ENCODE data around the gene INCA1.
A peak's percentile ranks its signal among the peaks of the same experiment; 100 is the strongest.
"Not testable (repeated sequence)": the region's sequence is repeated elsewhere in the genome, so short reads cannot be mapped to it uniquely, and the experiment has no call there.

The INCA1 gene, protein sequence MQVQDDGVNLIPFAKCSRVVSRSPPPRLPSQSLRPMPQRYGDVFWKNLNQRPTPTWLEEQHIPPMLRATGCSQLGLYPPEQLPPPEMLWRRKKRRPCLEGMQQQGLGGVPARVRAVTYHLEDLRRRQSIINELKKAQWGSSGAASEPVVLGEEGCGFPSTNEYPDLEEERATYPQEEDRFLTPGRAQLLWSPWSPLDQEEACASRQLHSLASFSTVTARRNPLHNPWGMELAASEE

DNA sequence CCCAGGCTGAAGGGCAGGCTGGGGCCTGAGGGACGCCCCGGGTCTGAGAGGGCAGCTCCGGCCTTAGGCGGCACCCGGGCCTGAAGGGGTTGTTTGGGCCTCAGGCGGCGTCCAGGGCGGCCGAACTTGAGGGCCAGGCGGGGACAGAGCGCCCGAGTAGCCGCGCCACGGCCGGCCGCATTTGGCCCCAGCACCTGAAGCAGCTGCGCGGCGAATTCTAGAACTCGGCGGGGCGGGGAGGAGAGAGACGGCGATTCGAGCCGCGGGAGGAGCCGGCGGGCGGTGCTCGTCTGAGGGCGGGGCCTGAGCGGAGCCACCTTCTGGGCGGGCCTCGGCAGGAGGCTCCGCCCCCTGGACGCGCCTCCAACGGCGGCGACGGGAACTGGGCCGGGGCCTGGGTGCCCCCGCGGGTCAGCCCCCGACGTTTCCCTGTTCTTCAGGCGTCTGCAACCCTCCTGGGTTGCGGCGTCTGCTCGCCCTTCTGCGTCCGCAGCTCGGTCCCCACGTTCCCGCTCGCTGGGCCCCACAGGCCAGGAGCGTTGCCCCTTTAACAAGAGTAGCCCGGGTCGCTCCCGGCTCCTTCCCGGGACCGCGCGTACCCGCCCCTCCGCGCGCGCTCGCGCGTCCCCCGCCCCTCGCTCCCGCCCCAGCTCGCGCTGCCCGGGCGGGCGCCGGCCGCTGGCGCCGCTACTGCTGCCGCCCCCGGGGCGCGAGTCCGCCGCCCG is at the start of gene INCA1, which contains the start of gene KIF1C:
Gene INCA1, minus strand, starts transcription at position 221 of the 725 bp plus-strand sequence. CDS start 3,085 bp downstream, outside the sequence.
Gene KIF1C, plus strand, starts transcription at position 649 of the 725 bp plus-strand sequence. CDS start 2,297 bp downstream, outside the sequence.
- peak; percentile 90 for DNase-seq

DNA sequence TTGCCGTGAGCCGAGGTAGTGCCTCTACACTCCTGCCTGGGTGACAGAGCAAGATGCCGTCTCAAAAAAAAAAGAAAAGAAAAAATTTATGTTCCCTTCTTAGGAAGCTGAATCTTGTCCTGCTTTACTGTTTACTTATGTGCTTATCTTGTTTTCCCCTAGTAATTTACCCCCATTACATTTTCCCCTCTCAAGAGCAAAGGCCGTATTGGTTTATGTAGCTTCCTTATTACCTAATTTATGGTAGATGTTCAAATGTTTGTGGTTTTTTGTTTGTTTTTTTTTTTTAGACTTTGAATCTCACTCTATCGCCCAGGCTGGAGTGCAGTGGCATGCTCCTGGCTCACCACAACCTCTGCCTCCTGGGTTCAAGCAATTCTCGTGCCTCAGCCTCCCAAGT is 48.2 kb upstream of the INCA1 start:
- DNase-seq, result no peak

DNA sequence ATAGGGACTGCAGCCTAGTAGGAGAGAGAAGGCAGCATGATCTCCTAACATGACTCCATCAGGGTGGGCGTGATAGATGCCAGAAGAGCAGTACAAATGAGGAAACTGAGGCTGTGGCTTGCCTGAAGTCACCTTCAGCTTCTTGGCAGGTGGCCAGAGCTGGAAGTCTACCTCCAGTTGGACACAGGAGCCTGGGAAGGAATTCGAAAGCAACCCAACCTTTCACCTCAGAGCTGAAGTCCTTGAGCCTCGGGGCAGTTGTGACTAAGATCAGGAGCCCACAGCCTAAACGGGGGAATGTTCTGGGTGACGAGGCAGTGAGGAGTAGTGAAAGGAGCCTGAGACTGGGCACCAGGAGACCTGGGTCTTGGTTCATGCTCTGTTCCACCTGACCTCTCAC is 47.3 kb upstream of the INCA1 start:
- no peak for DNase-seq

DNA sequence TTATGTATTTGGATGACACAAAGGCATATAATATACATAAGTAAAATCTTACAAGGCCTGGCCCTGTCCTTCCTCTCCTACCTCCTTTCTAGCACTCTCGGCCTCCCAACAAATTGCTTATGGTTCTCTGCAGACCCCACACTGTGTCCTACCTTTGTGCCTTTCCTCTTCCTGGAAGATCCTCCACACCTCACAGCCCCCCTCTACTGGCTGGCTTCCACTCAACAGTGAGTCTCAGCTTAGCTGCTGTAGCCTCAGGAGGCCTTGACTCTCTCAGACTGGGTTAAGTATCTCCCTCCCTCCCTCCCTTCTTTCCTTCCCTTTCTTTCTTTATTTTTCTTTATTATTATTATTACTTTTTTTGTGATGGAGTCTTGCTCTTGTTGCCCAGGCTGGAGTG is 46.2 kb upstream of the INCA1 start:
- no peak for DNase-seq

DNA sequence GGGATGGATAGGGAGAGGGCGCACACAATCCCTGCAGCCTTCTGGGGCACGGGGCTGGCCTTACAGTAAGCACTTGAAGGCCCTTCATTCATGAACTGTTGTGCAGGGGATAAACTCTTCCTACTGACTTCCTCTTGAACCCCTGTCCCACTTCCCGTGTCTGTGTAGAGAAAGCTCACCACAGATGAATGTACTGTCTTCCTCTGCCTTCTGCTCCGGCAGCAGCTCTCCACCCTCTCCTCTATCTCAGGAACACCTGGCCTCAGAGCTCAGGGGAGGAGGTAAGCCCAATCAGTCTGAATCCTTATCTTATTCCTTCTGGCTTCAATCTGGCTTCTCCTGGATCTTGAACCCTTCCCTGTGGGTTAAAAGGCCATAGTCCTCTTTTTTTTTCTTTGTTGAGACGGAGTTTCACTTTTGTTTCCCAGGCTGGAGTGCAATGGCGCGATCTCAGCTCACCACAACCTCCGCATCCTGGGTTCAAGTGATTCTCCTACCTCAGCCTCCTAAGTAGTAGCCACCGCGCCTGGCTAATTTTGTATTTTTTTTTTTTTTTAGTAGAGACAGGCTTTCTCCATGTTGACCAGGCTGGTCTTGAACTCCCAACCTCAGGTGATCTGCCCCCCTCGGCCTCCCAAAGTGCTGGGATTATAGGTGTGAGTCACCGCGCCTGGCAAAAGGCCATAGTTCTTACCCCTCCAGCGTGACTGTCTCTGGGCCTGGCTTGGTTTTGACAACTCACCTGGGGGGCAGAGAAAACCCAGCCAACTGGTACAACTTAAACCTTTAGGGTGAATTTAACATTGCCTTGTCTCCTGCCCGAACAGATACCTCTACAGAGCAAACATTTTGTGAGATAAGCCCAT is 45.1 kb upstream of the INCA1 start:
- DNase-seq, result no peak

DNA sequence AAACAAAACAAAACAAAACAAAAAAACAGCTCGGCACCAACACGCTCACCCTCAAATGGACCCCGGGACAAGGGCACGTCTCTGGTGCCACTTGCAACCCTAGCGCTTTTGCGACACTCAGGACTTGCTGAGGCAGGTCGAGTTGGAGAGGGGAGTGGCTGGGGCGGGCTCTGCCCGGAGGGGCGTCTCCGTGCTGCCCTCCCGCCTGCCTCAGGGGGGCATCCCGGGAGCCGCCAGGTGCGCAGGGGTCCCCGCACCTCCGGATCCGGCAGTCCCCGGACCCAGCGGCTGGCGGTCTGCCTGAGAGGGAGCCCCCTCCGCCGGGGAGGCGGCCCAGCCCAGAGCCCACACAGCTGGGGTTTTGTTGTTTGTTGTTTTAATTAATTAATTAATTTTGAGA is 38.0 kb upstream of the INCA1 start, which contains the start of gene SLC52A1:
Gene SLC52A1, minus strand, starts transcription at position 112 of the 400 bp plus-strand sequence. CDS start 820 bp downstream, outside the sequence.
- DNase-seq, result no peak

DNA sequence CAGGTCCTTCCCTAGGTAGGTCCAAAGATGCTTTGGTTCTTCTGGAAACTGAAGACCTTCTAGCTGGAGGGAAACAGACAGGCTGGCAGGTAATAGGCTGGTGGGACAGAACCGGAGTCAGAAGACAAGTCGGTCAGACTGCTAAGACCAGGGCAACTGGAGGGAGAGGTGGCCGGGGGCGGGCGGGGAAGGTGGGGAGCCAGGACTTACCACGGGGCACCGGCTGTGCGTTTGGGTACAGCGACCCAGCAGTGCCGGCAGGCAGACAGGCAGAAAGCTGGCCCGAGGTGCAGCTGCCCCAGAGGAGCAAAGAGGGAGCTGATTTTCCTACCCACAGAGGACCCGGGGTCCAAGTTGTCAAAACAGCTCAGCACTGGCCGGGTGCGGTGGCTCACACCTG is 37.3 kb upstream of the INCA1 start:
- DNase-seq, result no peak

DNA sequence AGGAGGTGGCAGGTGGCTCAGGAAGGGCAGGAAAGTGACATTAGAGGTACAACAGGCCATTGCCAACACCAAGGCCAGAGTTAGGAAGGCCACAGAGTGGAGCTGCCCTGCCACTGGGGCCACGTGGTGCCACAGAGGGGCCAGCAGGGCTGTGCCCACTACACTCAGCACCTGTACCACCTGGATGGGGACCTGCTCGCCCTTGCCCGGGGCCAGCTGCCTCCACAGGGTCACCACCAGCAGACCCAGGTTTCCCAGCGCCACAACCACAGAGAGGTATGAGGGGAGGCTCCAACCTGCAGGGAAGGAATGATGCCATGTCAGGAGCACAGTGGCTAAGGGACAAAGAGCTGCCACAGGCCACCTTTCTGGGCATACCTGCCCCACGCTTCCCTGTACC is 36.7 kb upstream of the INCA1 start:
- DNase-seq, result no peak

DNA sequence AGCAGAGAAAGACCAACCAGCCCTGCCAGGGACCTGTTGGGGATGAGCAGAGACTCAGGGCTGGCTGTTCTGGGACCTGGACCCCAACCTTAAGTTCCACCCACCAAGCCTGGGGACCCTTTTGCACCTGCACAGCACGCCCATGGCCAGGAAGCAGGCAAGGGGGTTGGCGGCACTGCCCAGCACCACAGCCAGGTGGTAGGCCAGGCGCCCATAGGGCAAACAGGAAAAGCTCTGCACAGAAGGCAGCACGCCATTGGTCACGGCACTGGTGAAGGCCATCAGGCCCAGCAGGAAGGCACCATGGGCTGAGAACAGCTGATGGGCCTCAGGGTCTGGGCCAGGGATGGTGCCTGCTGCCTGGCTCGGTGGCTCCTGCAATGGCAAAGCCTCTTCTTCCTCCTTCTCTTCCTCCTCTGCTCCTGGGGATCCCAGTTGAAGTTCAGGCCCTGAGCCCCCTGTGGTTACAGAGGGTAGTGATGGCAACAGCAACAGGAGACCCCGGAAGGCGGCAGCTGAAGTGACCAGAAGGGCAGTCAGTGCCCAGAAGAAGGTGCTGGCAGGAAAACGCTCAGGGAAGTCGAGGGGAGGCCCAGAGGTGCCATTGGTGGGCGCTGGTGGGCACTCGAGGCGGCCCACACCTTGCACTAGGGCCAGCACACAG is 36.2 kb upstream of the INCA1 start:
- DNase-seq, result no peak

DNA sequence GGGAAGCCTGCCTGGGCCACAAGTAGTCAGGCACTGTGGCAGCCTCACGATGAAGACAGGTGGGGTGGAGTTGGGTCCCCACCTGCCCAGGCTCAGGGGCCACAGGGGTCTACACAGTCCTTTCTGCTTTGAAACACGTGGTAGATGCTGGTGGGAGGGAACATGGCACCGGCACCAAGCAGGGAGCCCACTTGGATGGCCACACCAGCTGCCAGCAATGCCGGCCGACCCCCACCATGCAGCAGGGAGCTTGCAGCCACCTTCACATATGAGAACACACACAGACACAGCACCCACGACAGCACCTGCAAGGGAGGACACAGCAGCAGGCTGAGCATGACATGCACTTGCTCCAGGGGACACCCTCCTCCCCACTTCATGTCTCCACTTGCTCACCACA is 35.5 kb upstream of the INCA1 start:
- no peak for DNase-seq

DNA sequence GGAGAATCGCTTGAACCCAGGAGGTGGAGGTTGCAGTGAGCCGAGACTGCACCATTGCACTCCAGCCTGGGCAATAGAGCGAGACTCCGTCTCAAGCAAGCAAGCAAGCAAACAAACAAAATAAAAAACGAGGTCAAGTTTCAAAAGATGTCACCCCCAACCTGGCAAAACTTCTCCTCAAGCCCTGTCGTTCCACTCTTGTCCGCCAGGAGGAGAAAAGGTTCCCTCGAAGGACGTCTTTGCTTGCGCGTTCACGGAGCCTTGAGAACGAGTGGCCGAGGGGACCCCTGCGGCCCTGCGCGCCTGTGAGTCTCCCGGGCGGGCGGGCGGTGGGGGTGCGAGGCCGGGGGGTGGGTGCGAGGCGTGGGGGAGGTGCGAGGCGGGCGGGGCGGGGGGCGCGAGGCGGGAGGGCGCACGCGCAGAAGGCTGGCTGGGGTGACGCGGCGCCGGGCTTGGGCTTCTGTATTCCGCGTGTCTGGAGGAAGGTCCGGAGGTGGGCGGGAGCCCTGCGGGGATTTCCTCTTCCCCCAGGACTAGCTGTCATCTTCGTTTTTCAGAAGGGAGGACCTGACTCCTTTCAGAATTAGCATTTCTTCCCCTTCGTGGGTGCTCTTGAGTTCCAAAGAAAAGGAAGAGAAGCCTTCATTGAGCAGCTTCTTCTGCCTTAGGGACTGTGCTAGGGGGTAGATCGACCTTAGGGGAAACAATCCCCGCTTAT is 34.2 kb upstream of the INCA1 start:
- DNase-seq, result peak; percentile 85

DNA sequence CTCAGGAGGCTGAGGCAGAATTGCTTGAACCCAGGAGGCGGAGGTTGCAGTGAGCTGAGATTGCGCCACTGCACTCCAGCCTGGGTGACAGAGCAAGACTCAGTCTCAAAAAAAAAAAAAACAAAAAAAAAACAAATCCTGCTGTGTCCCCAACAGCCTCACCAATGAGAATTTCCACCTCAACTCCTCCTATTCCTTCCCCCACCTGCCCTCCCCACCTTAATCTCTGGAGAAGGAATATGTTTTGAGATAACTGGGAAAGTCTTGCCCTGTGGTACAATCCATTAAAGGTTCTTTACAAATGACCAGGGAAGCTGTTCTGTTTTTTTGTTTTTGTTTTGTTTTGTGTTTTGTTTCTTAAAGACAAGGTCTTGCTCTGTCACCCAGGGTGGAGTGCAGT is 32.8 kb upstream of the INCA1 start:
- not testable (repeated sequence) for DNase-seq

DNA sequence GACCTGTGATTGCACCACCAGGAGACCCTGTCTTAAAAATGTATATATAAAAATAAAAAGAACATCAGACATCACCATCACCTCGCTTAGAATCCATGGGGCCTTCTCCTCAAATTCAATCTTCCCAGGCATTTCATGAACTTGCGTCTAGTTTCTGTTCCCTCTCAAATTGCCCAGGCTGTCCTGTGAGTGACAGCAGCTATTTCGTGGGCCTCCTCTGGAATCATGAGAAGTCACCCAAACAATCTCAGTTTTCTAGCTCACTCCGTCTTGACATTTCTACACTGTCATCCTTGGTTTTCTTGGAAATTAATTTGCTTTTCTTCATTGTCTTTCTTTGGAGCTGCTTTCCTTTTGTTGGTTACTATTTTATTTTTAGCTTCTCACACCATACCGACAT is 30.6 kb upstream of the INCA1 start:
- DNase-seq, result no peak

DNA sequence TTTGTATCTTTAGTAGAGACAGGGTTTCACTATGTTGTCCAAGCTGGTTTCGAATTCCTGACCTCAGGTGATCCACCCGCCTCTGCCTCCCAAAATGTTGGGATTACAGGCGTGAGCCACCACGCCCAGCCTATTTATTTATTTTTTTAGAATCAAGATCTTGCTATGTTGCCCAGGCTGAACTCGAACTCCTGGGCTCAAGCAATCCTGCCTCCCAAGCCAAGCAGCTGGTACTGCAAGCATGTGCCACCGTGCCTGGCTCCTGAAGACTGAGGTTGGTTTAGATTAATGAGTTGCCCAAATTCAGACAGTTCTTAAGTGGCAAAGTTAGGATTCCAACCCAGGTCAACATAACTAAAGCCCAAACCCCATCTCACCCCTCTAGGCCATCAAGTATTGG is 30.0 kb upstream of the INCA1 start:
- DNase-seq, result no peak

DNA sequence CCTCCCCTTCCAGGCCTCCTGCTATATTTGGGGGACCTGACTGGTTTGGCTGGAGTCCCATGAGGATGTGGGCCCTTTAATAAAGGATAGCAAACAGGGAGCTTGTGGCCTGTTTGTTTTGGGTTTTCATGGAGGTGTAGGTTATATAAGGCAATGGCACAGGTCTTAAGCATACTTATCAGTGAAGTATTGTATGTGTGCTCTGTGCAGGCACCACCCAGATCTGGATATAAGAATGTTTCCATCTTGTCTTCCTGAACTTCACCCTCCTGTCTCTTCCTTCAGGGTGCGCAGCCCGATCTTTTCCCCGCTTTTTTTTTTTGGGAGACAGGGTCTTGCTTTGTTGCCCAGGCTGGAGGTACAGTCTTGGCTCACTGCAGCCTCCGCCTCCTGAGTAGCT is 27.3 kb upstream of the INCA1 start:
- DNase-seq, result no peak

DNA sequence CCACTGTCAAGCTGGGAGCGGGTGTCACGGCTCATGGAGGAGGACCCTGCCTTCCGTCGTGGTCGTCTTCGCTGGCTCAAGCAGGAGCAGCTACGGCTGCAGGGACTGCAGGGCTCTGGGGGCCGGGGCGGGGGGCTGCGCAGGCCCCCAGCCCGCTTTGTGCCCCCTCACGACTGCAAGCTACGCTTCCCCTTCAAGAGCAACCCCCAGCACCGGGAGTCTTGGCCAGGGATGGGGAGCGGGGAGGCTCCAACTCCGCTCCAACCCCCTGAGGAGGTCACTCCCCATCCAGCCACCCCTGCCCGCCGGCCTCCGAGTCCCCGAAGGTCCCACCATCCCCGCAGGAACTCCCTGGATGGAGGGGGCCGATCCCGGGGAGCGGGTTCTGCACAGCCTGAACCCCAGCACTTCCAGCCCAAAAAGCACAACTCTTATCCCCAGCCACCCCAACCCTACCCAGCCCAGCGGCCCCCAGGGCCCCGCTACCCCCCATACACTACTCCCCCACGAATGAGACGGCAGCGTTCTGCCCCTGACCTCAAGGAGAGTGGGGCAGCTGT is 26.3 kb upstream of the INCA1 start:
- no peak for DNase-seq

DNA sequence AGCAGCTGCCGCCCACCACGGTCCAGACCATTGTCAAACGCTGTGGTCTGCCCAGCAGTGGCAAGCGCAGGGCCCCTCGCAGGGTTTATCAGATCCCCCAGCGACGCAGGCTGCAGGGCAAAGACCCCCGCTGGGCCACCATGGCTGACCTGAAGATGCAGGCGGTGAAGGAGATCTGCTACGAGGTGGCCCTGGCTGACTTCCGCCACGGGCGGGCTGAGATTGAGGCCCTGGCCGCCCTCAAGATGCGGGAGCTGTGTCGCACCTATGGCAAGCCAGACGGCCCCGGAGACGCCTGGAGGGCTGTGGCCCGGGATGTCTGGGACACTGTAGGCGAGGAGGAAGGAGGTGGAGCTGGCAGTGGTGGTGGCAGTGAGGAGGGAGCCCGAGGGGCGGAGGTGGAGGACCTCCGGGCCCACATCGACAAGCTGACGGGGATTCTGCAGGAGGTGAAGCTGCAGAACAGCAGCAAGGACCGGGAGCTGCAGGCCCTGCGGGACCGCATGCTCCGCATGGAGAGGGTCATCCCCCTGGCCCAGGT is 24.9 kb upstream of the INCA1 start:
- DNase-seq, result no peak

DNA sequence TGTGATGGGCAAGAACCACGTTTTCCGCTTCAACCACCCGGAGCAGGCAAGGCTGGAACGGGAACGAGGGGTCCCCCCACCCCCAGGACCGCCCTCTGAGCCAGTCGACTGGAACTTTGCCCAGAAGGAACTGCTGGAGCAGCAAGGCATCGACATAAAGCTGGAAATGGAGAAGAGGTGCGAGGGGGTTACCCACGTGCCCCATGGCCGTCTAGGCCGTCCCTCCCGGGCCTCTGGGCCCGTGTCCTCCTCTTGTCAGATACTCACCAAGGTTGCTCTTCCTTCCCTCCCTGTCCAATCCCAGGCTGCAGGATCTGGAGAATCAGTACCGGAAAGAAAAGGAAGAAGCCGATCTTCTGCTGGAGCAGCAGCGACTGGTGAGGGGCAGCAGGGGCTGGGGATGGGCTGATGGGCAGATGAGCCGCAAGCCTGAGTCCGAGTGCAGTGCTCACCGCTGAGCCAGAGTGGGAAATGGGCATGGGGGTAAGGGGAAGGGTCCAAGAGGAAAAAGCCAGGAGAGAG is 23.2 kb upstream of the INCA1 start:
- DNase-seq, result no peak

DNA sequence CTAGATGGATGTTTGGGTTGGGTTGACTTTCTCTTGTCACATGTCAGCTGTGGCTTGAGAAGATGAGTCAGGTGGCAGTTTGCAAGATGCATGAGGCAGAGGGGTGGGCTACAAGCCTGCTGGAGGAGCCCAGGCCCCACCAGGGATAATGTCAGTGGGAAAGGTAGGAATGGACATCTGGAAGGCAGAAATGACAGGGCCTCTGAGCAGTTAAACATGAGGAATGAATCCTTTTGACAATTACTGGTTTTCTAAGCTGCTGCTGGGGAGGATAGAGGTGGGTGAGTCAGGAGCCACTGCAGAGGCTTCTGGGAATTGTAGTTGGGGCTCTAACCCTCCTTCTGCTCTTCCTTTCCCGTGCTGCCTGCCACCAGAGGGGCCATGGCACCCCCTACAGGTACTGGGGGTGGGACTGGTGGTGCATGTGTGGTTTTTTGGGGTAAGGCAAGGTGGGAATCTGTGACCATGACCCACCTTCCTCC is 22.2 kb upstream of the INCA1 start:
- peak; percentile 19 for DNase-seq

DNA sequence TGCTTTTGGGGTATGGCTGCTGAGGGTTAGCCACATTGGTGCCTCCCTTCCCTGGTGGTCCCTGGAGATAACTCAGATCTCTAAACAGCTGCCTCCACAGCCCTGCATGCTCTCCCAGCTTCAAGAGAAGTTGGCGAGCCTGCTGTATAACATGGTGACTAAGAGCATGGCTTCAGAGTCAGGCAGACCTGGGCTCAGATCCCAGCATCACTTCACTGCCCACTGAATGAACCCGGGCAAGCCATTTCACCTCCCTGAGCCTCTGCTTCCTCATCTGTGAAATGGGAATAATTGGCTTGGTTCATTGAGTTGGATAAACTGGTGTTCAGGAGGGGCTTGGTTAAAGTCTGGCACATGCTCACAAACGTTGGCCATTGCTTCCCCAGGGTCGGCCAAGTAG is 17.0 kb upstream of the INCA1 start:
- DNase-seq, result no peak

DNA sequence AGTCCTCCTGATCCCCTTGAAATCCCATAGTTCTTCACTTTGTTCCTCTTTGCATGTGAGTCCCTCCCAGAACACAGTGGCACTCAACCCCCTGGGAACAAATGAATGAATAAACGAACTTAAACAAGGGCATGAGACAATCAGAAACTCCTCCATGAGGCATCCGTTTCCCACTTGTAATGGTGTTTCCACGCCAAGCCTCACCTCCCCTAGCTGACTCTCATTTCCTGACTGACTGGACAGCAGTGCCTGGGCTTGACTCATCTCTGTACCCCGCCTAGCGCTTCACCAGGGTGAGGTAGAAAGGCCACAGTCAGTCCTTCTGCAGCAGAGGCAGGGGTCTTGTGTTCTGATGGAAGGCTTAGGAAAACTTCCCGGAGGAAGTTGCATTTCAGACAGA is 14.6 kb upstream of the INCA1 start:
- DNase-seq, result no peak
